Fibroblast of the conjunctiva (primary cell): Measurements from ENCODE around the gene TOMM40.

Source experiments
- DNase-seq: peaks from one replicate; pipeline ENCODE4 v3.0.0-alpha.2; 2010; ENCODE audit warnings: low read depth

The TOMM40 gene

DNA sequence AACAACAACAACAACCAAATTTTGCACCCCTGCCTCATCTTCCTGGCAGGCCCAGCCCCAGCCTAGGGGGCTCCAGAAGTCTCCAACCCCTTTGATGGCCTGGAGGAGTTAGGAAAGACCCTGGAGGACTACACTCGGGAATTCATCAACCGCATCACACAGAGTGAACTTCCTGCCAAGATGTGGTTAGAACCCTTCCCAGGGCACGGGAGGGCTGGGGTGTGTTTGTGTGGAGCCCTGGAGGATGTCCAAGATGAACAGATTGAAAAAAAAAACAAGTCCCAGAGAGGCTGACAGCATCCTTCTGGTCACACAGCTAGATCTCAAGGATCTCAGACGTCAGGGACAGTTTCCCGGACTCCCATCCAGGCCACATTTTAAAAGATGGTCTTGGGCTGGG is 36.7 kb downstream of the TOMM40 start:
- no peak for DNase-seq

DNA sequence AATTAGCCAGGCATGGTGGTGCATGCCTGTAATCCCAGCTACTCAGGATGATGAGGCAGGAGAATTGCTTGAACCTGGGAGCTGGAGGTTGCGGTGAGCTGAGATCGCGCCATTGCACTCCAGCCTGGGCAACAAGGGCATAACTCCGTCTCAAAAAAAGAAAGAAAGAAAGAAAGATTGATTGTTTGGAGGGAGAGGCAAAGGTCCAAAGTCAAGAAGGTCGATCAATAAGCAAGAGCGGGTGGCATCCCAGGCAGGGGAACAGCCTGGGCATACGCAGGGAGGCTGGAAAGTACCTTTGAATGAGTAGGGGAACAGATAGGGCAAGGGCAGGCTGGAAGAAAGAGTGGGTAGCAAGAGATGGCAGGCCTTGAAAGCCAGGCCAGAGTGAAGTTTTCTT is 39.0 kb downstream of the TOMM40 start:
- no peak for DNase-seq

DNA sequence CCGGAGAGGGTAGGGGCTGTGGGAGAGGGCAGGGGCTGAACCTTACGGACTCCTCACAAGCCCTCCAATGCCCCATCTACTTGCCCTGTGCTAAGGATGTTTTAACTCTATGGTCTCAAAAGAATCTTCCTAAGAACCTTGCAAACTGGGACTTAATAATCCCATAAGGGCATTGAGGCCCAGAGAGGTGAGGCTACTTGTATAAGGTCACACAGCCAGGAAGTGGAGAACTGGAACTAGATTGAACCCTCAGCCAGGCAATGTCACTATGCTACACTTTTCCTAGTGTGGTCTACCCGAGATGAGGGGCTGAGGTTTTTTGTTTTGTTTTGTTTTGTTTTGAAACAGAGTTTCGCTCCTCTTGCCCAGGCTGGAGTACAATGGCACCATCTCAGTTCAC is 40.5 kb downstream of the TOMM40 start:
- no peak for DNase-seq

DNA sequence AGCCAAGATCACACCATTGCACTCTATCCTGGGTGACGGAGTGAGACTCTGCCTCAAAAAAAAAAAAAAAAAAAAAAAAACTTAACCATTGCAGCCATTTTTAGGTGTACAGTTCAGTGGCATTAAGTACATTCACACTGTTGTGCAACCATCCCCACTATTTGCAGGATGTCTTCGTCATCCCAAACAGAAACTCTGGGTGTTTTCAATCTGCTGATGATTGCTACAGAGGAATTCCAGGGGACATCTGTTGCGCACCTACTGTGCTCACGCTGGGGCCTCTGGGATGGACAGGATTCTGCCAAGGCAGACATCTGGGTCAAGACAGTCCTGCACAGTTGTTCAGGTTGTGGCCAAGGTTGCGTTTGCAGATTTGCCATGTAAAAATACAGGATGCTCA is 48.6 kb downstream of the TOMM40 start:
- no peak for DNase-seq

DNA sequence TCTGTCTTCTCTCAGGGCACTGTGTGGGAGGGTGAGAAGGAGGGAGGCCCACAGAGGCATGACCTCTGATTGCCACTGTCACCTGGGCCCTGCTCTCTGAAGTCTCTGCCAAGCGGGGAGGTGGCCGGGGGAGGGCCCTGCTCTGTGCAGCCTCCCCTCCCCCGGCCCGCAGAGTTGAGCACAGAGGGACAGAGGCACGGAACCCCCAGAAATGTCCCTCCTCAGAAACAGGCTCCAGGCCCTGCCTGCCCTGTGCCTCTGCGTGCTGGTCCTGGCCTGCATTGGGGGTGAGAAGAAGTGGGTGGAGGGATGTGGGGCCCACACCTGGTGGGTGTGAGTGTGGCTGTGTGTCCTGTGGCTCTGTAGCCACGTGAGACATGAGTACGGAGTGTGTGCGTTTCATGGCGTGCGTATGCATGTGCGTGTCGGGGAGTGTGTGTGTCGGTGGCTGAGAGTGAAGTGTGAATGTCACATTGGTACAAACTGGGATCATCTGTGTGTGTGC is 51.1 kb downstream of the TOMM40 start, which contains the start of gene APOC4:
Gene APOC4 (plus strand): TSS at position 171 of the 505 bp plus-strand sequence. CDS start 41 bp downstream, at position 212.
- no peak for DNase-seq

DNA sequence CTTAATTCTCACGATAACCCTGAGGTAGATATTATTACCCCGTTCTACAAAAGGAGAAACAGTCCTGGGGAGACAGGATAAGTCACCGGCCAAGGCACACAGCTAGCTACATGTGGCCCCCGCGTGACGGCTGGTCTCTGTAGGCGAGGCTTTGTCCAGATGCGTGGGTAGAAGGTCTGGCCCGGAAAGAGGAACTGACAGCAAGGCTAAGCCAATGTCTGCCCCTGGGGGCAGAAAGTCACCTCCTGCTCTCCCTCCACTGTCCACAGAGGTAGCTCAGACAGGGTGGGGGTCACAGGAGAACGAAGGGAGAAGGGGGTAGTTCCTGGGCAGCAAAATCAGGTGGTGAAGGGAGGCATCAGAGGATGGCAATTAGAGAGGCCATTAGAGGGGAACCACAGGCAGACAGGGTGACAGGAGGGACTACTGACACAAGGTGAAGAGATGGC is 52.8 kb downstream of the TOMM40 start:
- no peak for DNase-seq

DNA sequence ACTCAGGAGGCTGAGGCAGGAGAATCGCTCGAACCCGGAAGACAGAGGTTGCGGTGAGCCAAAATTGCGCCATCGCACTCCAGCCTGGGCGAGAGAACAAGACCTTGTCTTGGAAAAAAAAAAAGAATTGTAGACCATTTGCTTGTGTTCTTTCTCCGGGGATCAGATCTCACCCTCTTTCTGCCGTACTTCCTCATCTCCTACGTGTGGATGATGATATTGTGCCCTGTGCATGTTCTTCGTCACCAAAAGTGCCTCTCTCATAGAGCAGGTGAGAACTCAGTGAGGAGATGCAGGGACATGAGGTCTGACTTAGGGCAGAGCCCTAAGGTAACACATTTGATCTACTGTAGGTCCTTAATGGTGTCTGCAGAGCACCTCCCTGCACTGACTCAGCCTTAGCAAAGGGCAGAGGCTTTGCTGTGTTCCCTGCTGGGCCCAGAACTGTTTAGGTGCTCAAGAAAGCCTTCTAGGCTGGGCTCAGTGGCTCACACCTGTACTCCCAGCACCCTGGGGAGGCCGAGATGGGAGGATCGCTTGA is 56.1 kb downstream of the TOMM40 start:
- DNase-seq: no peak

DNA sequence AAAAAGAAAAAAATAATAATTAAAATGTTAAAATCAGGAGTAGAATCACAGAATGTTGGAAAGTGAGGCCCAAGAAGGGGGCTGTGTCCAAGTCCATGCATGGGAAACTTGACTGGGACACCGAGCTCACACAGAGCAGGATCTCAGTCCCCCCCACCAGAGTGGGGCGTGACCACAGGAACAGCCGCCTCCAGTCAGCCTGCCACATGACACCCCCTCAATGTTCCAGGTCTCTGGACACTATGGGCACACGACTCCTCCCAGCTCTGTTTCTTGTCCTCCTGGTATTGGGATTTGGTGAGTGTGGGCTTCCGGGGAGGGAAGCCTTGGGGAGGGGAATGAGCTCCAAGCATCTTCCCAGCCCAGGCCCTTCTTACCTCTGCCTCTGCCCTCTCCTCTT is 57.2 kb downstream of the TOMM40 start:
- DNase-seq: no peak

DNA sequence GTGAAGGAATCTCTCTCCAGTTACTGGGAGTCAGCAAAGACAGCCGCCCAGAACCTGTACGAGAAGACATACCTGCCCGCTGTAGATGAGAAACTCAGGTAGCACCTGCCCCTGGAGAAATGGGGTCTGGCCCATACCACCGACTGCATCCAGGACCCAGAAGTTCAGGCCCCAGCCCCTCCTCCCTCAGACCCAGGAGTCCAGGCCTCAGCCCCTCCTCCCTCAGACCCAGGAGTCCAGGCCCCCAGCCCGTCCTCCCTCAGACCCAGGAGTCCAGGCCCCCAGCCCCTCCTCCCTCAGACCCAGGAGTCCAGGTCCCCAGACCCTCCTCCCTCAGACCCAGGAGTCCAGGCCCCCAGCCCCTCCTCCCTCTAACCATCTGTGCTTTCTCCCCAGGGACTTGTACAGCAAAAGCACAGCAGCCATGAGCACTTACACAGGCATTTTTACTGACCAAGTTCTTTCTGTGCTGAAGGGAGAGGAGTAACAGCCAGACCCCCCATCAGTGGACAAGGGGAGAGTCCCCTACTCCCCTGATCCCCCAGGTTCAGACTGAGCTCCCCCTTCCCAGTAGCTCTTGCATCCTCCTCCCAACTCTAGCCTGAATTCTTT is 57.8 kb downstream of the TOMM40 start:
- DNase-seq: no peak

DNA sequence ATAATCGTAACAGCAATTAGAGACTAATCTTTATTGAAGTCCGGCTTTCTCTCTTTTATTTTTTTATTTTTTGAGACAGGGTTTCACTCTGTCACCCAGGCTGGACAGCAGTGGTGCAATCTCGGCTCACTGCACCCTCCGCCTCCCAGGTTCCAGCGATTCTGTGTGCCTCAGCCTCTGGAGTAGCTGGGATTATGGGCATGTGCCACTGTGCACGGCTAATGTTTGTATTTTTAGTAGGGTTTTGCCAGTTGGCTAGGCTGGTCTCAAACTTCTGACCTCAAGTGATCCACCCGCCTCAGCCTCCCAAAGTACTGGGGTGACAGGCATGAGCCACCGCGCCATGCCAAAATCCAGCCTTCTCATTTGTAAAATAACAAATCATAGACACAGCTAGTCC is 58.5 kb downstream of the TOMM40 start:
- no peak for DNase-seq

DNA sequence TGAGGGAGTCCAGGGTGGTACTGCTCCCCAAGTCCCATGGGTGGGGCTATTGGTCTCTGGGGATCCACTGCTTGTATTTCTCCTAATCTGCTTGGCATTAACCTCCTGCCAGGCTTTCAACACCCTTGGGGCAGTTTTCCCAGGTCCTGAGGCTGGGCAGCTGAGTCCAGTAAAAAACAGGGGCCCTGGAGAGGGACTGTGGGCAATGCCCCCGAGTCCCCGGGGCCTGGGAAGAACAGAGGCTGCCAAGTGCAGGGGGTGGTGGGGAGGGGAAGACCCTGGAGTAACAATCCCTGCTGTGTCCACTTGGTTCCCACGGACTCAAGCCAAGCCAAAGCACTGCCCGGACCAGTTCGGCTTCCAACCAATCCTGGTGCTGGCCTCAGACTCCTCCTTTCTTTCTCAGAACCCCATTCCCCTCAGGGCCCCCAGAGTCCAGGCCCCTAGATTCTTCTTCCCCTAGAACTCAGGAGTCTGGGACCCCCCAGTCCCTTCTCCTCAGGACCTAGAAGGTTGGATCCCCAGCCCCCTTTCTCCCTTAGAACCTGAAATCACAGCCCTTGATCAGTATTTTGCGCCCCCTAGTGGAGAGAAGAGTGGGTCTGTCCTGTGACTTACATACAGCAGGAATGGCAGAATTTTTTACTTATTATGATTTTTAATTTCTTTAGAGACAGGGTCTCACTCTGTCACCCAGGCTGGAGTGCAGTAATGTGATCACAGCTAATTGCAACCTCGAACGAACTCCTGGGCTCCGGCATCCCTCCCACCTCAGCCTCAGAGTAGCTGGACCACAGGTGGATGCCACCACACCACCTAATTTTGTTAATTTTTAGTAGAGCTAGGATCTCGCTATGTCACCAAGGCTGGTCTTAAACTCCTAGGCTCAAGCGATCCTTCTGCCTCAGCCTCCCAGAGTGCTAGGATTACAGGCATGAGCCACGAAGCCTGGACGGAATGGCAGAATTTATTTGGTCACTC is 60.4 kb downstream of the TOMM40 start:
- peak; percentile 77 for DNase-seq
